ENCODE measurements around the gene RPLP2.

- TF ChIP-seq POLR2AphosphoS5 (IDR thresholded peaks at IDR 0.05; ENCODE audit: low read depth, low read length) (no peak), POLR2A (IDR thresholded peaks at IDR 0.05; ENCODE audit: low read depth, low read length) (no peak)
Measured at GRCh38 chr11:774873-775592, 34.7 kb upstream of the RPLP2 start.

All from GM12892 (cell line).